Astrocyte of the cerebellum (primary cell): ENCODE measurements around the gene HIGD1C.
"Not testable (repeated sequence)": the region's sequence is repeated elsewhere in the genome, so short reads cannot be mapped to it uniquely, and the experiment has no call there.

Experiments
- DNase-seq: peaks from one replicate; pipeline ENCODE4 v3.0.0-alpha.2; 2011; ENCODE audit warnings: low read depth
- H3K4me3 ChIP-seq: 2 replicates; pipeline ENCODE4 v1.5.1; 2011; ENCODE audit warnings: mild to moderate bottlenecking, low read depth, low read length, moderate library complexity
- in situ Hi-C: cut with HindIII; loops from 2 replicates; pipeline ENCODE4 v1.10.0; 2017; ENCODE audit warnings: low sequenced_read_pairs
- TF ChIP-seq, protein P1 (sequence below): IDR thresholded peaks from 2 replicates; pipeline ENCODE4 v1.5.1; 2012; ENCODE audit warnings: low read length, low read depth, moderate library complexity, mild to moderate bottlenecking; ENCODE audit errors: missing control alignments

HIGD1C gene

DNA sequence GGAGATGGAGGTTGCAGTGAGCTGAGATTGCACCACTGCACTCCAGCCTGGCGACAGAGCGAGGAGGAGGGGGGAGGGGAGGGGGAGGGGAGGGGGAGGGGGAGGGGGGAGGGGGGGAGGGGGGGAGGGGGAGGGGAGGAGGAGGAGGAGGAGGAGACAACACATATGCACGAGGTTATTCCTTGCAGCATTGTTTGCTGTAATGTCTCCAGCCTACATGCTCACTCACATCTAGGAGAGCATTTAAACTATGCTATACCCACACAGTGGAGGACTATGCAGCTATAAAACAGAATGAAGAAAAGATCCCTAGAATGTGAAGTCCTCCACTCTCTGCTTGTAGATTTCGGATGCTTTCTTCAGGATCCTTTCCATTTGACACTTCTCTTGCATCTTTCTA, 3.5 kb upstream of the HIGD1C start:
- no peak overlapping the region for H3K4me3 ChIP-seq
- TF ChIP-seq, protein P1, sequence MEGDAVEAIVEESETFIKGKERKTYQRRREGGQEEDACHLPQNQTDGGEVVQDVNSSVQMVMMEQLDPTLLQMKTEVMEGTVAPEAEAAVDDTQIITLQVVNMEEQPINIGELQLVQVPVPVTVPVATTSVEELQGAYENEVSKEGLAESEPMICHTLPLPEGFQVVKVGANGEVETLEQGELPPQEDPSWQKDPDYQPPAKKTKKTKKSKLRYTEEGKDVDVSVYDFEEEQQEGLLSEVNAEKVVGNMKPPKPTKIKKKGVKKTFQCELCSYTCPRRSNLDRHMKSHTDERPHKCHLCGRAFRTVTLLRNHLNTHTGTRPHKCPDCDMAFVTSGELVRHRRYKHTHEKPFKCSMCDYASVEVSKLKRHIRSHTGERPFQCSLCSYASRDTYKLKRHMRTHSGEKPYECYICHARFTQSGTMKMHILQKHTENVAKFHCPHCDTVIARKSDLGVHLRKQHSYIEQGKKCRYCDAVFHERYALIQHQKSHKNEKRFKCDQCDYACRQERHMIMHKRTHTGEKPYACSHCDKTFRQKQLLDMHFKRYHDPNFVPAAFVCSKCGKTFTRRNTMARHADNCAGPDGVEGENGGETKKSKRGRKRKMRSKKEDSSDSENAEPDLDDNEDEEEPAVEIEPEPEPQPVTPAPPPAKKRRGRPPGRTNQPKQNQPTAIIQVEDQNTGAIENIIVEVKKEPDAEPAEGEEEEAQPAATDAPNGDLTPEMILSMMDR = no peak
- no peak for DNase-seq
- in situ Hi-C loops = no loop called here

DNA sequence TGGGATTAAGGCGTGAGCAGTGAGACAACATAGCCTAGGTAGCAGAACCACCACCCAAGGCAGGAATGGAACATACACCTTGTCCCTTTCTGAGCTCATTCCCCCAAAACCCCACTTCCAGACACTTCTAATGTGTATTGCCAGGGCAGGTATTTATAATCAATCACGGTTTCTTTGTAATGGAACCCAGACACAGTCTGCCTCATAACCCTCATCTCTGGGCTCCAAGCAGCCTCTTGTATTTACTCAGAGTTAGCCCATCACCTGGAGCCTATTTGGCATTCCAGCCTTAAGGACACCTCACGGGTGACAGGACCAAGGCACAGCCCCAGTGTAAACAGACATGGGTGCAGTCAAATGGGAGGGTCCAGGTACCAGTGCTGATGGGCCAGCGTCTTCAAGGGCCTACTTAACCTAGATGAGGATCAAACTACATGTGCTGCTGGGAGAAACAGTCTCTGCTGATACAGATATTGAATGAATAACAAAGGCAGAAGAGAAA, 2.5 kb upstream of the HIGD1C start:
- no peak overlapping the region for H3K4me3 ChIP-seq
- TF ChIP-seq, protein P1 = no peak
- no peak for DNase-seq
- in situ Hi-C loops = no loop called here

DNA sequence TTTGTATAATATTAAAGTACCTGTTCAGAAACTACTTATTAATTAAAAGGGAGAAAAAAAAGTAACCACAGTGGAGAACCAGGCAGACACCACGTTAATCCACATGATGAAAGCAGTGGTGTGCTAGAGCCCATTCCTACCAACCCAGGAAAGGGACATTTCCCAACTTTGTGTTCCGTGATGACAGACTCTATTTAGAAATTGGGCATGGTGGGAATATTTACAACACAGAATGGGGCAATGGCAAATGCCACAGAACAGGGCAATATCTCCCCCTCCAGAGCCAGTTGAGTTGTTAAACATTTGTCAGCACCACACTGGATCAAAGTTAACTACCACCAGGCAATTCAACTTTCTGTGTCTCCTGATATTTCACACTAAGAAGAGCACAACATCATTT, 1.2 kb upstream of the HIGD1C start:
- no peak for DNase-seq
- no peak overlapping the region for H3K4me3 ChIP-seq
- in situ Hi-C loops = no loop called here
- TF ChIP-seq, protein P1 = no peak

DNA sequence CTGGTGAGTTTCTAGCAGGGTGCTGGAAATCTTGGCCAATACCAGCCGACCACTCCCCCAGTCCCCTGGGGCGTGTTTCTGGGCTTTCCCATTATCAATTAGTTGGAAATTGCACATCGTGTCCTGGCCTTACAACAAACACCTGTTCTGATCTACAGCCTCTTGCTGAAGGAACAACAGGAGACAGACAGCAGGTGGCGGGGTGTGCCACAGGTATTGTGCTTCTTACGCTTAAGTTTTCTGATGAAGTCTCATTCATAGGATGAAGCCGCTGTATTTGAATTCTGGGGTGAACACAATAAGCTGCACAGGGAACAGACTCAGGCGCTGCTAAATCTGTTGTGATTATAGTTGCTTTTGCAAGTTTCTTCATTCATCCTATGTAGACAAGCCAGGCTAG, 703 bp downstream of the HIGD1C start:
- no peak overlapping the region for H3K4me3 ChIP-seq
- TF ChIP-seq, protein P1 = no peak
- in situ Hi-C loops = no loop called here
- no peak for DNase-seq

DNA sequence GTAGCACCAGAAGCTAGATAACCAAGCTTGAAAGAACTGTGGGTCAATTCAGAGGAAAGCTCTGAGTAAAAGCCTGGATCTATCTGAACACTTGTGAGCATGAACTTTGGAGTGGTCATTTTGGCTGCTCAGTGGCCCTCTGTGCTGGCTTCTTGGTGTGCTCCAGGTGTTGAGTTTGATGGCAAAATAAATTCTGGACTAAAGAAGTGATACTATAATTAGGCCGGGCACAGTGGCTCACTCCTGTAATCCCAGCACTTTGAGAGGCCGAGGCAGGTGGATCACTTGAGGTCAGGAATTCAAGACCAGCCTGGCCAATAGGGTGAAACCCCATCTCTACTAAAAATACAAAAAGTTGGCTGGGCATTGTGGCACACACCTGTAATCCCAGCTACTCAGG, 2.4 kb downstream of the HIGD1C start:
- DNase-seq, H3K4me3 ChIP-seq, in situ Hi-C loops: not testable (repeated sequence)

DNA sequence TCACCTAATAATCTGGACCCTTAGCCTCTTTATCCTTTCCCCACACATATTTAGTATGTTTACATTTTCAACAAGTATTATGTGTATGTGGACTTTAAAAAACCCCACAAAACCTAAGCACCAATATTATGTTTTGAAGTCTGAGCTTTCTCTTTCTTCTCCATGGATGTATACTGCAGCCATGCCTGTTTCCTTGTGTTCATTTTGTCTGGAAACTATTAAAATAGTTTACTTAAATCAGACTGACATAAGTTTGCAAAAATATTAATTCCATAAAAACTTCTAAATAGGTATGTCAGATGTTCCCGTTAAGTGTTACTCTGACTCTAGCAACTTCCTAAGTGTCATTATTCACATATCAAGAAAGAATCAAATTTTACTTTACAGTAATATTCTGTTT, 2.9 kb downstream of the HIGD1C start:
- TF ChIP-seq, protein P1 = no peak
- in situ Hi-C loops = no loop called here
- H3K4me3 ChIP-seq = no peak overlapping the region
- DNase-seq = no peak

DNA sequence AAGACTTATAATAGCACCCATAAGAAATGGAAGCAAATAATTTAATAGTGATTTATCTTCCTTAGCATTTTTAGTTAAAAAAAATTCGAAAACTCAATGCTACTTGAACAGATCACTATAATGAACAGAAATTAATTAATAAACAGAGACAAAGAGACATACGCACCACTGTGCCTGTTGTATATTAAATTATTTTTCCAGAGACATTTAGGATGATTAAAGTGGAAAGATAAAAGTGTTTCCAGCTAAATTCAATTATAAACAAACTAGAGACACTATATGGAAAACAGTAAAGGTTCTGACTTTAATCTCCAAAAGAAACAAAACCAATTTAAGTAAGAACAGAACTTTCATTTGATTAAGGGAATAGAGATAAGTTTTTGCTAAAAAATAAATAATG, 3.4 kb downstream of the HIGD1C start:
- DNase-seq = no peak
- in situ Hi-C loops = no loop called here
- H3K4me3 ChIP-seq = no peak overlapping the region
- TF ChIP-seq, protein P1 = no peak
